KMS-11 (cell line): ENCODE data around the gene TTC39C.

ENCODE experiments used
- H2AFZ ChIP-seq: fragments of 200-600 bp; sonication (generic); 2 replicates; pipeline ENCODE4 v1.6.1; 2016; ENCODE audit warnings: antibody characterized with exemption, mixed run types, low read depth
- H3K27ac ChIP-seq: fragments of 200-600 bp; sonication (generic); 2 replicates; pipeline ENCODE4 v1.6.1; 2016; ENCODE audit warnings: mild to moderate bottlenecking, mixed run types
- H3K27me3 ChIP-seq: fragments of 200-600 bp; sonication (generic); 2 replicates; pipeline ENCODE4 v1.6.1; 2017; ENCODE audit warnings: mild to moderate bottlenecking, low read depth, mixed run types, moderate library complexity; ENCODE audit not compliant: insufficient read depth
- H3K36me3 ChIP-seq: fragments of 200-600 bp; sonication (generic); 2 replicates; pipeline ENCODE4 v1.6.1; 2017; ENCODE audit warnings: mild to moderate bottlenecking, mixed run types; ENCODE audit not compliant: insufficient read depth
- H3K4me1 ChIP-seq: fragments of 200-600 bp; sonication (generic); 2 replicates; pipeline ENCODE4 v1.6.1; 2016; ENCODE audit warnings: mild to moderate bottlenecking, low read depth, mixed run types; ENCODE audit not compliant: poor library complexity, severe bottlenecking
- H3K4me2 ChIP-seq: fragments of 200-600 bp; sonication (generic); 2 replicates; pipeline ENCODE4 v1.7.0; 2016; ENCODE audit warnings: mild to moderate bottlenecking, mixed run types
- H3K4me3 ChIP-seq: fragments of 200-600 bp; sonication (generic); IDR thresholded peaks from 2 replicates; pipeline ENCODE4 v1.6.1; 2017; ENCODE audit warnings: low read depth, low read length, mixed read lengths; ENCODE audit not compliant: insufficient read depth
- H3K79me2 ChIP-seq: fragments of 200-600 bp; sonication (generic); 2 replicates; pipeline ENCODE4 v1.6.1; 2016; ENCODE audit warnings: low read depth, mixed run types; ENCODE audit not compliant: insufficient read depth
- H3K9ac ChIP-seq: fragments of 200-600 bp; sonication (generic); 2 replicates; pipeline ENCODE4 v1.6.1; 2016; ENCODE audit warnings: mild to moderate bottlenecking, mixed run types
- H4K20me1 ChIP-seq: fragments of 200-600 bp; sonication (generic); 2 replicates; pipeline ENCODE4 v1.6.1; 2016; ENCODE audit warnings: mild to moderate bottlenecking, mixed run types; ENCODE audit not compliant: insufficient read depth
- CTCF ChIP-seq: fragments of 200-600 bp; sonication (generic); conservative IDR thresholded peaks from 2 replicates; pipeline ENCODE4 v1.6.1; 2017; ENCODE audit warnings: low read depth, mild to moderate bottlenecking, antibody characterized with exemption, low read length, moderate library complexity, mixed read lengths

Gene TTC39C

GRCh38 chr18:23992089-23992940, 22.2 kb upstream of the TTC39C start:
- Histone ChIP-seq H3K4me3 (no peak overlapping the region), H3K27me3 (no peaks in the 10 kb centered on the region), H4K20me1 (no peaks in the 10 kb centered on the region), H3K4me1 (peaks cover 9% of the 10 kb centered on the region), H3K79me2 (no peaks in the 10 kb centered on the region), H3K27ac (no peak overlapping the region), H3K36me3 (no peaks in the 10 kb centered on the region), H3K4me2 (no peak overlapping the region), H2AFZ (no peak overlapping the region), H3K9ac (no peak overlapping the region)
- no peak for TF ChIP-seq CTCF

GRCh38 chr18:23992941-23993280, 21.6 kb upstream of the TTC39C start:
- no peaks in the 10 kb centered on the region for H3K36me3 ChIP-seq
- H3K4me1 ChIP-seq: peaks cover 9% of the 10 kb centered on the region
- H2AFZ ChIP-seq: no peak overlapping the region
- no peak for TF ChIP-seq CTCF
- H3K79me2 ChIP-seq: no peaks in the 10 kb centered on the region
- no peaks in the 10 kb centered on the region for H4K20me1 ChIP-seq
- no peak overlapping the region for H3K9ac ChIP-seq
- H3K27me3 ChIP-seq: no peaks in the 10 kb centered on the region
- H3K27ac ChIP-seq: no peak overlapping the region
- H3K4me3 ChIP-seq: no peak overlapping the region
- no peak overlapping the region for H3K4me2 ChIP-seq

- no peak overlapping the region for H3K4me2 ChIP-seq
- H3K27me3 ChIP-seq: no peaks in the 10 kb centered on the region
- no peaks in the 10 kb centered on the region for H4K20me1 ChIP-seq
- H3K4me1 ChIP-seq: peaks cover 9% of the 10 kb centered on the region
- no peaks in the 10 kb centered on the region for H3K36me3 ChIP-seq
- no peak overlapping the region for H3K27ac ChIP-seq
- no peak overlapping the region for H3K4me3 ChIP-seq
- H2AFZ ChIP-seq: no peak overlapping the region
- H3K79me2 ChIP-seq: no peaks in the 10 kb centered on the region
- TF ChIP-seq CTCF: no peak
- no peak overlapping the region for H3K9ac ChIP-seq
These were observed 20.1 kb upstream of the TTC39C start for GRCh38 chr18:23994361-23994902.

- H3K36me3 ChIP-seq: no peaks in the 10 kb centered on the region
- H2AFZ ChIP-seq: no peak overlapping the region
- H3K27me3 ChIP-seq: no peaks in the 10 kb centered on the region
- no peaks in the 10 kb centered on the region for H3K79me2 ChIP-seq
- H3K4me1 ChIP-seq: peaks cover 9% of the 10 kb centered on the region
- no peak overlapping the region for H3K9ac ChIP-seq
- H4K20me1 ChIP-seq: no peaks in the 10 kb centered on the region
- H3K4me3 ChIP-seq: no peak overlapping the region
- TF ChIP-seq CTCF: no peak
- H3K27ac ChIP-seq: no peak overlapping the region
- no peak overlapping the region for H3K4me2 ChIP-seq
These were observed 19.4 kb upstream of the TTC39C start for GRCh38 chr18:23995180-23995579.
